ENCODE results near the gene CD14.
A peak's percentile ranks its signal among the peaks of the same experiment; 100 is the strongest.
"Not testable (repeated sequence)": the region's sequence is repeated elsewhere in the genome, so short reads cannot be mapped to it uniquely, and the experiment has no call there.

CD14 gene

DNA sequence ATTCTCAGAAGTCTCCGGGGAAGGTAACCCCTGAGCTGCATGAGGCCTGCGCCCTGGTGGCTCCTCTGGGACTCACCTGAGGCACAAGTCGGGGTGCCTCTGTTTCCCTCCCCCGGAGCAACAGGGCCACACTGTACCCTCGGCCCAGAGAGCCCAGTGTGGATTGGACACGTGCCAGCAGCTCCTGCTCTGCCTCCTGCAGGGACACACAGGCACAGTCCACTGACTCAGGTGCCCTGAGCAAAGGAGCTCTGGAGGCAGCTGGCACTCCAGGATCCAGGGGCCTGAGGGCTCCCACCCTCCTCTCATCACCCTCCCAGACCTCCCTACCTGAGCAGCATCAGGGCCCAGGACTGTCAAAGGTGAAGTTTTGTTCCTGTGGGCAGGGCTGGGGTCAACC, 38.8 kb downstream of the CD14 start:
- DNase-seq (ENCODE audit: low read depth, low spot score): no peak
- no peak overlapping the region for H3K4me3 ChIP-seq (ENCODE audit: low read depth, low read length)
- POLR2A ChIA-PET: no interaction called here
- TF ChIP-seq, protein P1, sequence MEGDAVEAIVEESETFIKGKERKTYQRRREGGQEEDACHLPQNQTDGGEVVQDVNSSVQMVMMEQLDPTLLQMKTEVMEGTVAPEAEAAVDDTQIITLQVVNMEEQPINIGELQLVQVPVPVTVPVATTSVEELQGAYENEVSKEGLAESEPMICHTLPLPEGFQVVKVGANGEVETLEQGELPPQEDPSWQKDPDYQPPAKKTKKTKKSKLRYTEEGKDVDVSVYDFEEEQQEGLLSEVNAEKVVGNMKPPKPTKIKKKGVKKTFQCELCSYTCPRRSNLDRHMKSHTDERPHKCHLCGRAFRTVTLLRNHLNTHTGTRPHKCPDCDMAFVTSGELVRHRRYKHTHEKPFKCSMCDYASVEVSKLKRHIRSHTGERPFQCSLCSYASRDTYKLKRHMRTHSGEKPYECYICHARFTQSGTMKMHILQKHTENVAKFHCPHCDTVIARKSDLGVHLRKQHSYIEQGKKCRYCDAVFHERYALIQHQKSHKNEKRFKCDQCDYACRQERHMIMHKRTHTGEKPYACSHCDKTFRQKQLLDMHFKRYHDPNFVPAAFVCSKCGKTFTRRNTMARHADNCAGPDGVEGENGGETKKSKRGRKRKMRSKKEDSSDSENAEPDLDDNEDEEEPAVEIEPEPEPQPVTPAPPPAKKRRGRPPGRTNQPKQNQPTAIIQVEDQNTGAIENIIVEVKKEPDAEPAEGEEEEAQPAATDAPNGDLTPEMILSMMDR (IDR thresholded peaks at IDR 0.05; ENCODE audit: insufficient read depth, low read length, missing control alignments): no peak
- CTCF ChIA-PET: interaction anchor here (1.7 kb wide), 1 partner anchor 41 kb away, joined by 6 read pairs; no protein-coding TSS in a partner anchor

DNA sequence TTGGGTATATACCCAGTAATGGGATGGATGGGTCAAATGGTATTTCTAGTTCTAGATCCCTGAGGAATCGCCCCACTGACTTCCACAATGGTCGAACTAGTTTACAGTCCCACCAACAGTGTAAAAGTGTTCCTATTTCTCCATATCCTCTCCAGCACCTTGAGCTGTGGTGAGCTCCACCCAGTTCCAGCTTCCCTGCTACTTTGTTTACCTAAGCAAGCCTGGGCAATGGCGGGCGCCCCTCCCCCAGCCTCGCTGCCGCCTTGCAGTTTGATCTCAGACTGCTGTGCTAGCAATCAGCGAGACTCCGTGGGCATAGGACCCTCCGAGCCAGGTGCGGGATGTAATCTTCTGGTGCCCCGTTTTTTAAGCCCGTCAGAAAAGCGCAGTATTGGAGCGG, 39.9 kb downstream of the CD14 start:
- H3K4me3 ChIP-seq (ENCODE audit: low read depth, low read length); DNase-seq (ENCODE audit: low read depth, low spot score); CTCF ChIA-PET; POLR2A ChIA-PET: not testable (repeated sequence)

DNA sequence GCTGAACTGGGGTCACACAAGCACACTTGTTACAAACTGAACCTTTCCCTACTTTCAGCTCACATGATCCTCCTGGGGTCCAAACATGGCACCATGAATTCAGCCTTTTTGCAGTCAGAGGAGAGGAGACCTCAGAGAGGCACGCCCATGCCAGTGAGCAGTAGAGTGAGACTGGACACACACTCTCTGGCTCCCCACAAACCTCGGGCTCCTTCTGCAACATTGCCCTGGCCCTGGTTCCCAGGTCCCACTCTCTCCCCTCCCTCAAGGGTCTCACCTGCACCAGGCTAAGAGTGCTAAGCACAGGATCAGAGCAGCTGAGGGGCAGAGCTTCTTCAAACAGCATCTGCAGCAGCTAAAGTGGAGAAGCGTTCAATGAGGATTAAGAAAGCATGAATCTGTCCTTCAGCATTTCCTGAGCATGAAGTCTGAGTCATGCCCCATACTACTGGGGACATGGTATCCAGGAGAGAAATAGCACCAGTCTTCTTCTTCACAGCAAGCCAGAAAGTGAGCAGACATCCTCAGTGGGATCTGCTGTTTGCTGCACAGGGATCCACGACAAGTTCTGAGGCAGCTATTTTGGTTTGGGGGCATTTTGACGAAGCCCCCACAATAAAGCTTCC, 41.1 kb downstream of the CD14 start:
- CTCF ChIA-PET: interaction anchor here (1.0 to 1.9 kb wide), 2 partner anchors 15 to 43 kb away, joined by 3 to 6 read pairs; no protein-coding TSS in a partner anchor
- DNase-seq (ENCODE audit: low read depth, low spot score): peak; percentile 21
- POLR2A ChIA-PET: no interaction called here
- TF ChIP-seq, protein P1 (IDR thresholded peaks at IDR 0.05; ENCODE audit: insufficient read depth, low read length, missing control alignments): no peak
- H3K4me3 ChIP-seq (ENCODE audit: low read depth, low read length): no peak overlapping the region

DNA sequence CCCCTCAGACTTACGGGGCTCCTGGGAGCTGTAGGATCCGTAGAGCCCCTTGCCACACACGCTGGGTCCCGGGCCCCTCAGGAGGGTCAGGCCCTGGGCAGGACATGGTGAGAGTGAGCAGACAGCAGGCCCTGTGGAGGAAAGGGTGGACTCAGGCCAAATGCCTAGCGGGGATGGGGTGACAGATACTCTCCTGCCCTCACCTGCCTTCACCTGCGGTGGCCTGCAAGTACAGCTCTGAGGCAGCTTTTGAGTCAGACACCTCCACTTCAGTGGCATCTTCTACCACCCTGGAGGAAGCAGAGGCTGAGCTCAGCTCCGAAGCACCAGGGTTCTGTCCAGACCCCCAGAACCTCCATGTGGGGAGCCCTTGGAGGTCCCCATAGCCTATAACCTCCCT, 42.1 kb downstream of the CD14 start:
- ChIA-PET CTCF (interaction anchor here (1.9 kb wide), 1 partner anchor 44 kb away, joined by 6 read pairs; no protein-coding TSS in a partner anchor), POLR2A (no interaction called here)
- TF ChIP-seq, protein P1 (IDR thresholded peaks at IDR 0.05; ENCODE audit: insufficient read depth, low read length, missing control alignments): no peak
- H3K4me3 ChIP-seq (ENCODE audit: low read depth, low read length): no peak overlapping the region
- no peak for DNase-seq (ENCODE audit: low read depth, low spot score)

DNA sequence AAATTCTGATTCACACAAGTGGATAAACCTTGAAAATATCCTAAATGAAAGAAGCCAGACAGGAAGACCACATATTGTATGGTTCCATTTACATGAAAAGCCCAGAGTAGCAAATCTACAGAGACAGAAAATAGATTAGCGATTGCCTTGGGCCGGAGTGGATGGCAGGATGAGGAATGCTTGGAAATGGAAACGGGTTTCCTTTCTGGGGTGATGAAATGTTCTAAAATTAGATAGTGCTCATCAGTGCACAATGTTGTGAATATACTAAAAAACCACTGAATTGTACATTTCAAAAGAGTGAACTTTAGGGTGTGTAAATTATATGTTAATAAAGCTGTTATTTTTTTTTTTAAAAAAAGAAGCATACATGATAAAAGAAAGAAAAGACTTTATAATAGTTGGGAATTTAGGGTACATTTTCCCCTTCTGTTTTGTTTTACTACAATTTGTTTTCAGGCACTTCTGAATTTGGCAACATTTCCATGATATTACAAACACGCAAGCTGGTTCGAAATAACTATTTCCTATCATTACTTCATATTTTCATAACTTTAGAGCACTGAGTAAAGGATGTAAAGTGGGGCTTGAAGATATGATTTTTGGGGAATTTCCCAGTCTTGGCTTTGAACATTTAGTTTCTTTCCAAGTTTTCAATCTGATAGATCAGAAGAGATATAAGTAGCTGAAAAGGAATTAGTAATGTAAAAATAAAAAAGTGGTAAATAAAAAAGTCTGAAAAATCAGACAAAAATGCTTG, 44.5 kb downstream of the CD14 start:
- H3K4me3 ChIP-seq (ENCODE audit: low read depth, low read length): no peak overlapping the region
- no peak for DNase-seq (ENCODE audit: low read depth, low spot score)
- ChIA-PET POLR2A (no interaction called here), CTCF (interaction anchor here (0.8 to 1.2 kb wide), 2 partner anchors 22 to 50 kb away, joined by 3 read pairs; no protein-coding TSS in a partner anchor)
- TF ChIP-seq, protein P1 (IDR thresholded peaks at IDR 0.05; ENCODE audit: insufficient read depth, low read length, missing control alignments): no peak

DNA sequence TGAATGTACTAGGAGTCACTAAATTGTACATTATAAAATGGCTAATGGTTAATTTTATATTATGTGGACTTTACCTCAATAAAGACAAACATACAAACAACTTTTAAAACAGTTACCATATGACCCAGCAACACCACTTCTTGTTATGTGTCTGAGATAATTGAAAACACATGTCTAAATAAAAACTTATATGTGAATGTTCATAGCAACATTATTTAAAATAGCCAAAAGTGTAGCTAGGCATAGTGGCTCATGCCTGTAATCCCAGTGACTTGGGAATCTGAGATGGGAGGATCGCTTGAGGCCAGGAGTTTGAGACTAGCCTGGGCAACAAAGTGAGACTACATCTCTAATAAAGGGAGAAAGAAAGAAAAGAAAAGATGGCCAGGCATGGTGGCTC, 45.5 kb downstream of the CD14 start:
- POLR2A ChIA-PET: no interaction called here
- DNase-seq (ENCODE audit: low read depth, low spot score): no peak

More for the DNA sequence above, 45.5 kb downstream of the CD14 start:
- CTCF ChIA-PET: interaction anchor here (0.8 kb wide), 1 partner anchor 215 kb away, joined by 3 read pairs; no protein-coding TSS in a partner anchor
- H3K4me3 ChIP-seq (ENCODE audit: low read depth, low read length): no peak overlapping the region
- TF ChIP-seq, protein P1 (IDR thresholded peaks at IDR 0.05; ENCODE audit: insufficient read depth, low read length, missing control alignments): no peak
